Astrocyte (in vitro differentiated cells and primary cell): ENCODE results near the gene TBPL2.

ENCODE experiments used
- CTCF ChIP-seq: IDR thresholded peaks from 2 replicates; pipeline ENCODE4 v1.5.1; 2011; ENCODE audit warnings: low read depth, mild to moderate bottlenecking, inconsistent platforms, low read length, moderate library complexity; ENCODE audit not compliant: insufficient read depth
- EZH2 ChIP-seq: IDR thresholded peaks from 2 replicates; pipeline ENCODE4 v1.6.1; 2012; ENCODE audit warnings: mild to moderate bottlenecking, low read length, inconsistent platforms; ENCODE audit not compliant: insufficient read depth

- TF ChIP-seq CTCF: no peak
- TF ChIP-seq EZH2: no peak
These were observed 36.1 kb downstream of the TBPL2 start for GRCh38 chr14:55404173-55404854.
